Measurements from ENCODE around the gene CFD. TPM values are rescaled to one million over a fixed set of nuclear protein-coding genes. Genes with fewer than 3 reads are reported as not detected.

Gene CFD
- total RNA-seq, 1 experiment from 2014 or later, result 1.9 TPM

- no peak overlapping the region for H3K4me3 Mint-ChIP-seq
- H3K9me3 Mint-ChIP-seq, result no peaks in the 10 kb centered on the region
- H2AK5ac ChIP-seq (ENCODE audit: insufficient read length, low read length), result no peak overlapping the region
- H2BK15ac ChIP-seq (ENCODE audit: low read depth, low read length), result no peak overlapping the region
- H4K20me1 ChIP-seq (ENCODE audit: control insufficient read depth, insufficient read depth, insufficient read length), result no peaks in the 10 kb centered on the region
- H2BK5ac ChIP-seq (ENCODE audit: insufficient read length, low read length), result no peak overlapping the region
- H2BK20ac ChIP-seq (ENCODE audit: low read depth, low read length, poor library complexity, severe bottlenecking), result no peak overlapping the region
- peak overlapping the region in 1 of 3 experiments; percentile 22; a peak in 1 of 7 replicates for H3K27ac Mint-ChIP-seq
- H2BK120ac ChIP-seq (ENCODE audit: low read depth, low read length, poor library complexity, severe bottlenecking), result no peak overlapping the region
- H3K9ac ChIP-seq (ENCODE audit: extremely low read depth, insufficient read length, low read length), result no peak overlapping the region
- no peaks in the 10 kb centered on the region for H3K9me3 ChIP-seq (ENCODE audit: control insufficient read depth, low read depth, low read length)
- no peak overlapping the region for H2AFZ ChIP-seq (ENCODE audit: low read length)
- H4K91ac ChIP-seq (ENCODE audit: insufficient read length, low read depth, low read length), result no peak overlapping the region
- no peaks in the 10 kb centered on the region; the same call in 1 of the 2 replicates for H3K4me1 ChIP-seq (ENCODE audit: insufficient read depth, low read length)
- peaks cover 2 to 28% (median 28%) of the 10 kb centered on the region in 3 experiments; a peak in 5 of 7 replicates for H3K36me3 Mint-ChIP-seq (ENCODE audit: insufficient read depth in 1 of 3, low read depth in 3 of 3)
- no peak overlapping the region for H3K4me2 ChIP-seq (ENCODE audit: insufficient read depth, insufficient read length, low read length)
- no peak overlapping the region for H4K5ac ChIP-seq (ENCODE audit: insufficient read length, low read depth, low read length)
- no peak overlapping the region for H3K4ac ChIP-seq (ENCODE audit: low read depth, low read length)
- no peaks in the 10 kb centered on the region for H3K23me2 ChIP-seq (ENCODE audit: insufficient read length, low read depth, low read length, poor library complexity, severe bottlenecking)
- H4K8ac ChIP-seq (replicated peaks; ENCODE audit: insufficient read length, low read depth, low read length), result no peak overlapping the region
- H2BK12ac ChIP-seq (ENCODE audit: insufficient read length, low read depth, low read length), result no peak overlapping the region
- H3K27me3 Mint-ChIP-seq (ENCODE audit: low read depth), result no peaks in the 10 kb centered on the region; the same call in 1 of the 2 replicates
- peaks cover 4% of the 10 kb centered on the region for H3K79me1 ChIP-seq (ENCODE audit: insufficient read depth, low read depth, low read length, poor library complexity, severe bottlenecking)
- DNase-seq, result no peak
- peaks cover 3% of the 10 kb centered on the region; the same call in 1 of the 2 replicates for H3K79me2 ChIP-seq (ENCODE audit: insufficient read depth, low read length)
- no peak overlapping the region for H3K14ac ChIP-seq (ENCODE audit: insufficient read depth, low read length)
- no peak overlapping the region for H3K56ac ChIP-seq (ENCODE audit: insufficient read length, low read depth, low read length)
- no CpG with 5 or more reads among the region's 32 CpGs for WGBS (ENCODE audit: extremely low coverage, insufficient read length, low lambda C conversion rate)
- no peak overlapping the region for H3T11ph ChIP-seq (ENCODE audit: low read length)
- H3K18ac ChIP-seq (ENCODE audit: insufficient read length, low read depth, low read length), result no peak overlapping the region
- H3K4me1 Mint-ChIP-seq, result peaks cover 2 to 29% of the 10 kb centered on the region in 2 experiments; a peak in 3 of 4 replicates
- no peak for TF ChIP-seq CTCF (conservative IDR thresholded peaks at IDR 0.05)
- H3K27me3 ChIP-seq (ENCODE audit: insufficient read depth, low read length), result no peaks in the 10 kb centered on the region
- no peak overlapping the region for H3K23ac ChIP-seq (ENCODE audit: insufficient read length, low read depth, low read length)
- H3K27ac ChIP-seq (ENCODE audit: insufficient read length, low read depth, low read length), result no peak overlapping the region
Measured at GRCh38 chr19:899336-900042, 40.0 kb downstream of the CFD start.

Data from H9 (cell line).